ENCODE data around the gene CTSO. TPM values are rescaled to one million over a fixed set of nuclear protein-coding genes. Genes with fewer than 3 reads are reported as not detected.

Gene CTSO
- total RNA-seq, 1 donor from 2014 or later, result 7.2 TPM

DNA sequence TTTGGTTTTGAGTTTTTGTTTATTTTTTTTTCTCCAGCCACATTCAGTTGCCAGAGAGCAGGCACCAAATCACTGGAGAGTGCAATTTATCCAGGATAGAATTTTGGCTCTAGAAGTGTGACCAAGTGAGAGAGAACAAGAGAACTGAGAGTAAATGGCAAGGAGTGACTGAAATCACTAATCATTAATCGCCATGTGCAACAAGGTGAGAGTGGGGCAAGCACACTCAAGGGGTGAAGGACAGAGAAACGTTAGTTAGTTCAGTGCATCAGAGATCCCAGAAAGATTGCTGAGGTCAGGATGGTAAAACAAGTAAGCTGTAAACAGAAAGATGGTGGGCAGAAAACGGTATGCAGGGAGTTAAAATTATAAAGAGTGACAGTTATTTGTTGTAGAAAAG lies 69.8 kb downstream of the CTSO start:
- Mint-ChIP-seq H3K4me1 (ENCODE audit: low read depth) (peaks cover under 1% of the 10 kb centered on the region), H3K27me3 (ENCODE audit: low read depth) (no peaks in the 10 kb centered on the region), H3K9me3 (ENCODE audit: low read depth) (peaks cover 6% of the 10 kb centered on the region), H3K4me3 (ENCODE audit: unreplicated experiment) (no peak overlapping the region), H3K27ac (ENCODE audit: unreplicated experiment) (no peak overlapping the region), H3K36me3 (ENCODE audit: low read depth) (peaks cover 4% of the 10 kb centered on the region)
- TF ChIP-seq CTCF (IDR thresholded peaks at IDR 0.05), result no peak
- DNase-seq (ENCODE audit: low spot score), result no peak

- no peak for DNase-seq (ENCODE audit: low spot score)
- no peaks in the 10 kb centered on the region for H3K27me3 Mint-ChIP-seq (ENCODE audit: low read depth)
- H3K36me3 Mint-ChIP-seq (ENCODE audit: low read depth), result peaks cover 4% of the 10 kb centered on the region
- H3K27ac Mint-ChIP-seq (ENCODE audit: unreplicated experiment), result no peak overlapping the region
- H3K4me3 Mint-ChIP-seq (ENCODE audit: unreplicated experiment), result no peak overlapping the region
- H3K4me1 Mint-ChIP-seq (ENCODE audit: low read depth), result no peaks in the 10 kb centered on the region
- TF ChIP-seq CTCF (IDR thresholded peaks at IDR 0.05), result no peak
- H3K9me3 Mint-ChIP-seq (ENCODE audit: low read depth), result peaks cover 6% of the 10 kb centered on the region
Measured at GRCh38 chr4:155881555-155881954, 72.1 kb downstream of the CTSO start.

DNA sequence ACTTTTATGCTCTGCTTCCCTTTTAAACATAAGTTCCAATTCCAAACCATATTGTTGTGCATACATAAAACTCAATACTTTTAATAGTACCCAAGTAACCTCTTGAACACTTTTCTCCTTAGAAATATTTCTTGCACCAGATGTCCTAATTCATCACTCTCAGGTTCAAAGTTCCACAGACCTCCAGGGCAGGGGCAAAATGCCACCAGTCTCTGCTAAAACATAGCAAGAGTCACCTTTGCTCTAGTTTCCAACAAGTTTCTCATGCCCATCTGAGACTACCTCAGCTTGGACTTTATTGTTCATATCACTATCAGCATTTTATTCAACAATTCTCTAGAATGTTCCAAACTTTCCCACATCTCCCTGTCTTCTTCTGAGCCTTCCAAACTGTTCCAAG lies 73.9 kb downstream of the CTSO start:
- H3K27me3 Mint-ChIP-seq (ENCODE audit: low read depth), result no peaks in the 10 kb centered on the region
- TF ChIP-seq CTCF (IDR thresholded peaks at IDR 0.05), result no peak
- no peak overlapping the region for H3K27ac Mint-ChIP-seq (ENCODE audit: unreplicated experiment)
- no peak for DNase-seq (ENCODE audit: low spot score)
- H3K4me3 Mint-ChIP-seq (ENCODE audit: unreplicated experiment), result no peak overlapping the region
- peaks cover 4% of the 10 kb centered on the region for H3K36me3 Mint-ChIP-seq (ENCODE audit: low read depth)
- H3K4me1 Mint-ChIP-seq (ENCODE audit: low read depth), result no peaks in the 10 kb centered on the region
- H3K9me3 Mint-ChIP-seq (ENCODE audit: low read depth), result peaks cover 6% of the 10 kb centered on the region

- TF ChIP-seq CTCF (IDR thresholded peaks at IDR 0.05), result no peak
- Mint-ChIP-seq H3K4me1 (ENCODE audit: low read depth) (no peaks in the 10 kb centered on the region), H3K36me3 (ENCODE audit: low read depth) (peaks cover 2% of the 10 kb centered on the region), H3K27ac (ENCODE audit: unreplicated experiment) (no peak overlapping the region), H3K4me3 (ENCODE audit: unreplicated experiment) (no peak overlapping the region), H3K27me3 (ENCODE audit: low read depth) (no peaks in the 10 kb centered on the region), H3K9me3 (ENCODE audit: low read depth) (peaks cover 2% of the 10 kb centered on the region)
- DNase-seq (ENCODE audit: low spot score), result no peak
Measured at GRCh38 chr4:155878611-155879010, 75.1 kb downstream of the CTSO start.

GRCh38 chr4:155877971-155878370 lies 75.7 kb downstream of the CTSO start:
- Mint-ChIP-seq H3K4me3 (ENCODE audit: unreplicated experiment) (no peak overlapping the region), H3K27me3 (ENCODE audit: low read depth) (no peaks in the 10 kb centered on the region), H3K27ac (ENCODE audit: unreplicated experiment) (no peak overlapping the region), H3K4me1 (ENCODE audit: low read depth) (no peaks in the 10 kb centered on the region), H3K36me3 (ENCODE audit: low read depth) (no peaks in the 10 kb centered on the region), H3K9me3 (ENCODE audit: low read depth) (no peaks in the 10 kb centered on the region)
- no peak for DNase-seq (ENCODE audit: low spot score)
- no peak for TF ChIP-seq CTCF (IDR thresholded peaks at IDR 0.05)
